ENCODE results near the gene SRGAP2C.
"Not testable (repeated sequence)": the region's sequence is repeated elsewhere in the genome, so short reads cannot be mapped to it uniquely, and the experiment has no call there.

DNA sequence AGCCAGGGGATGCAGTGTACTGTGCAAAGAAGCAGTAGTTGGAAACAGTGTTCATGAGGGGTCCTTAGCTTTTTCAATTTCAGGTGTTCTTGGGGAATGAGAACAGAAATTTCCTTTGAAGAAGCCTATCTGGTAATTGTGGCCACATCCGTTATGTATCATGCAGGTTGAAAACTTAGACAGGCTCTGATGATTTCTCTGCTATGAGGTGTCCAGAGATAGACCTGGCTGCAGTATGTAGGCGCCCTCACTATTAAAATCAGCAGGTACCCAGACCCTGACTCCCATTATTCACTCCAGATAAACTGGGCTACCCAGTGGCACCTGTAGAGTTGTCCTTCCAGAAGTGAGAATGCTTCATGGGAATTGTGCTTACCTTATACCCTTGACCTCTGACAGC is 7.7 kb downstream of the SRGAP2C start:
- TF ChIP-seq ZNF274 (IDR thresholded peaks at IDR 0.05; ENCODE audit: low read depth, low read length); YY1 (IDR thresholded peaks at IDR 0.05; ENCODE audit: insufficient read depth, insufficient read length); SUZ12 (IDR thresholded peaks at IDR 0.05; ENCODE audit: extremely low read depth, insufficient read depth, insufficient read length): not testable (repeated sequence)

Data from NT2/D1 (cell line).